Heart left ventricle (tissue), 13 donors: ENCODE data around the gene MAPK12.

Experiments used
- POLR2A ChIP-seq, 2 donors: fragments of 450-650 bp; IDR thresholded peaks; one replicate each; pipeline ENCODE4 v1.6.1; 2017; ENCODE audit warnings: antibody characterized with exemption in 2 of 2, mild to moderate bottlenecking in 2 of 2, moderate library complexity in 2 of 2
- TF ChIP-seq, protein P1 (sequence below), 12 donors: fragments of 200-600 bp; sonication (generic) in 4 of 12; IDR thresholded peaks; one replicate each; pipeline versions ENCODE4 v1.5.0 to v1.8.0; 2018 to 2022; ENCODE audit warnings: antibody characterized with exemption in 12 of 12, mild to moderate bottlenecking in 5 of 12
- donor health status: ischemic (EF 13 %, LVEDD 7.1; RV severe dilation, severe dysfunction).
- donor health status: DM: no; HTN: yes; CAD: no.
- donor health status: DM: no; HTN: no; CAD: no.
- donor health status: ischemic (EF 25% LVEDD 6.9; RV normal size, moderate dysfunction).
- donor health status: ischemic (EF 25% LVEDD 5.7; RV mildly dilated, moderate dysfunction).
- donor health status: ischemic (EF 35%, LVEDD 5.7; RV mildly dilated, moderate dysfunction).
- donor health status: nonischemic (EF 11% LVEDD 7.7; RV severe dilation, severe dysfunction).
- donor health status: DM: yes; HTN: yes; CAD: no.
- donor health status: PGD.
- donor health status: ischemic (EF 29% LVEDD 5.4; RV normal size, mild dysfunction).
- donor health status: nonischemic (EF 23%, LVEDD 6.1; RV moderate dilation, normal function).

DNA sequence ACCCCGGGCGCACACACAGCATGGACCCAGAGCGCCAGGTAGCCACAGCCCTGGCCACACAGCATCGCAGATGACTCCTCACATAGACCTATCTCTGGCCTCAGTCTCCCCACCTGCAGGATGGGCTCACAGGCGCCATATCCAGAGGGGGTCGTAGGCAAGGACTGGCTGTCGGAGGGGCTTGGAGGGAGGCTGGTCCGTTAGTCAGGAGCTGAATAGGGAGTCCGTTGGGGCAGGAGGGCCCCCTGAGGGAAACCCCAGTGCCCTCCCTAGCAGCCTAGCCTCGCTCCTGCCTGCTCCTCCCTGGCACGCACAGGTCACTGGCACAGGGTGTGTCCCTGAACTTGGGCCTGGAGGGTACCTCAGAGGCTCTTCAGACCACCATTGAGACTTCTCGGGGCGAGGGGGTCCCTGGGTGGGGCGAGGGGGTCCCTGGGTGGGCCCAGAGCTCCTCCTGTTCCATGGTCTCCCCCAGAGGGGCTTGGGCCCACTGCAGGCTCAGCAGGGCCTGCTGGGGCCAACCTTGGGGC, 44.0 kb upstream of the MAPK12 start:
- TF ChIP-seq, protein P1, sequence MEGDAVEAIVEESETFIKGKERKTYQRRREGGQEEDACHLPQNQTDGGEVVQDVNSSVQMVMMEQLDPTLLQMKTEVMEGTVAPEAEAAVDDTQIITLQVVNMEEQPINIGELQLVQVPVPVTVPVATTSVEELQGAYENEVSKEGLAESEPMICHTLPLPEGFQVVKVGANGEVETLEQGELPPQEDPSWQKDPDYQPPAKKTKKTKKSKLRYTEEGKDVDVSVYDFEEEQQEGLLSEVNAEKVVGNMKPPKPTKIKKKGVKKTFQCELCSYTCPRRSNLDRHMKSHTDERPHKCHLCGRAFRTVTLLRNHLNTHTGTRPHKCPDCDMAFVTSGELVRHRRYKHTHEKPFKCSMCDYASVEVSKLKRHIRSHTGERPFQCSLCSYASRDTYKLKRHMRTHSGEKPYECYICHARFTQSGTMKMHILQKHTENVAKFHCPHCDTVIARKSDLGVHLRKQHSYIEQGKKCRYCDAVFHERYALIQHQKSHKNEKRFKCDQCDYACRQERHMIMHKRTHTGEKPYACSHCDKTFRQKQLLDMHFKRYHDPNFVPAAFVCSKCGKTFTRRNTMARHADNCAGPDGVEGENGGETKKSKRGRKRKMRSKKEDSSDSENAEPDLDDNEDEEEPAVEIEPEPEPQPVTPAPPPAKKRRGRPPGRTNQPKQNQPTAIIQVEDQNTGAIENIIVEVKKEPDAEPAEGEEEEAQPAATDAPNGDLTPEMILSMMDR (IDR thresholded peaks at IDR 0.05) = no peak
- TF ChIP-seq POLR2A (IDR thresholded peaks at IDR 0.05) = no peak
